ENCODE data around the gene PANK1.
"Not testable (repeated sequence)": the region's sequence is repeated elsewhere in the genome, so short reads cannot be mapped to it uniquely, and the experiment has no call there.

The PANK1 gene

DNA sequence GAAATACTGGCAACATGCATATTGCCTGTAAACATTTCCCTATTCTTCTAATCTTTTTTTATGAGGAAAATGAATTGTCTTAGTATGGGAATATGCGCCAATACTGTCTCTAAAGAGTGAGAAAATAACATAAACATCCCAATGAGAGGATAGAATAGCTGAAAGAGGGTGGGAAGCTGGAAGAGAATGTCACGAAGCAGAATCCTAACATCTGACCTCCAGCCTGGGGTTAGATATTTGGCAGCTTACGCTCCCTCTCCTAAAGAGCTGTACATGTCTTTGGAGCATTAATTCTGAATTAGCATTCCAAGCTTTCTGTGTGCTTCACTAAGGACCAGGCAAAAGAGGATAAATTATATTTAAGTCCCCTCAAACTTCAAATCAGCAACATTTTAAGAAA lies 78.0 kb downstream of the PANK1 start:
- no peak for DNase-seq (ENCODE audit: low read depth)

DNA sequence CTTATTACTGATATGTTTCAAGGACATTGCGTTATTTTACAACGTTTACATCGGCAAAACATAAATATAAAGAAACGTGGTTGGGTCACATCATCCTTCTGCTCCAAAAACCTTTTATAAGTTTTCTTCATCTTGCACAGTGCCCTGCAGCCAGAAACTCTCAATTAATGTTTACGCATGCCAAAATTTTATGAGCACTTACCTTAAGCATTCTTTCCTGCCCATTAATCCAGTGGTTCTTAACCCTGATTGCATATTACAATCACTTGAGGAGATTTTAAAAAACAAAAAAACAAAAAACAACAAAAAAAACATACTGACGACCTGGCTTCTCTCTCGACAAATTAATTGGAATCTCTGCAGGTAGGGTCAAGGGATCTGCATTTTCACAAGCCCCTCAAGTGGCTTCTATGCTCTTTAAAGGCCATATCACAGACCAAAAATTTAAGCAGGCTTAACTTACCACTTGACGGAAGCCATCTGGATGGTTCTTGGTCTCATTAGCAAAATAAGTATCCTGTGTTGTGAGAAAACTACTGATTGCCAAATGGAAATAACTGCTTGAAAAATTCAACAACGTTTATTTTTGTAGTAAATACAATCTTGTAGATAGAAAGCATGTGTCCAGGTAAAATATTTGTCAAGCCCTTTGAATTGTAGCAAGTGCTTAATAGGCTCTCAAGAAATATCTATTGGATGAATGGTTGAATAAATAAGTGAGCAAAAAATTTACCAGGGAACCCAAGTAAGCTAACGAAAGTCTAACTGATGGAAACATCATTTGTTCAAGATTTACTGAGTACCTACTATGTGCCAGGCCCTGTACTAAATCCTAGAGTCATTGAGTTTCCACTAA lies 78.7 kb downstream of the PANK1 start:
- DNase-seq (ENCODE audit: low read depth) = no peak

GRCh38 chr10:89565180-89565579 lies 79.9 kb downstream of the PANK1 start:
- no peak for DNase-seq (ENCODE audit: low read depth)

DNA sequence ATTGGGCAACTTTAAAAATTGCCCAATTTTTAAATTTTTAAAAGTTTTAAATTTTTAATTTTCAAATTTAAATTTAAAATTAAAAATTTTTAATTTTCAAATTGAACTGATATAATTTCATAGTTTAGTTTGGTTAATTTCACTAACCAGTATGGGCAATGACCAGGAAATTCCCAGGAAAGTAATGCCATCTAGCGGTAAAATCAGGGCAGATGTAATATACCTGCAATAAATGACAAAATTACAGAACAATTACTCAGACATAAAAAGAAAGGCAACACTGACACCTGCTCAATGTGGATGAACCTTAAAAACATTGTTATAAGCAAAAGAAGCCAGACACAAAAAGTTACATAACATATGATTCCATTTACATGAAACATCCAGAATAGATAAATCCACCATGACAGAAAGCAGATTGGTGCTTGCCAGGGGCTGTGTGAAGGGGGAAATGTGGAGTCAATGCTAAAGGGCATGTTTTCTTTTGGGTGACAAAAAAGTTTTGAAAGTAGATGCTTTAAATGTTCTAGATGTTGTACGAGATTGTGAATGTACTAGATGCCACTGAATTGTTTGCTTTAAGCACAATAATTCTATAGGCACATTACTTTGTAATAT lies 81.1 kb downstream of the PANK1 start:
- no peak for DNase-seq (ENCODE audit: low read depth)

- DNase-seq (ENCODE audit: low read depth) = no peak
Measured at GRCh38 chr10:89563311-89563710, 81.7 kb downstream of the PANK1 start.

DNA sequence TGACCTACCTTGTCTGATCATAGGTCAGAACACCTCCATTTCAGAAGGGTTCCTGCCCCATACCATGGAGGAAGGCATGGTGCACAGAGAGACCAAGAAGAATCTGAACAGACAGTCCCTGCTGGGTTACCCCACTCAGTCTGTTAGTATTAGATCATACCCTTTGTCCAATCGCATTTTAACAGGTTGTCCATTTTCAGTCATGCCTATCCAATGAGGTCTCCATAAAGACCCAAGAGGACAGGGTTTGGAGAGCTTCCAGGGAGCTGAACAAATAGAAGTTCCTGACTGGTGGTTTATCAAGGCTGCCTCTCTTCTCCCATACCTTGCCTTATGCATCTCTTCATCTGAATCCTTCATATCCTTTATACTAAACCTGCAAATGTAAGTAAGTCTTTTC lies 88.4 kb downstream of the PANK1 start:
- no peak for DNase-seq (ENCODE audit: low read depth)

GRCh38 chr10:89555688-89556445 lies 89.2 kb downstream of the PANK1 start:
- DNase-seq (ENCODE audit: low read depth) = no peak

DNA sequence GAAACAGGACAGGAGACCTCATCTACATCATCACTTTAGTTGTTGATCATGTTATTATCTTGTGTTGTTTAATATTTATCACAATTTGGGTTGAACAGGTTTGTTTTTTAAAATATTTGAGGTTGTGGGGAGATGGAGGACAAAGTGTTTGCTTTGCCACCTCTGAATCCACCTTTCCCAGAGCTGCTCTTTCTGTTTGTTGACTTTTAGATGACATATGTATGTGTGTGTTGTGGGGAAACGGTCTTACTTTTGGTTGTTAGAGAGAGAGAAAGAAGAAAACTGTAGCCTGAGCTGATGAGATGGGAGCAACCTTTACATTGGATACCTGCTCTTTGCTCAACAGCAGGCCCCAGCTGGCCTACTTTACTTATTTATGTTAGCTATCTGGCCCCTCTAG lies 90.6 kb downstream of the PANK1 start:
- DNase-seq (ENCODE audit: low read depth) = no peak

GRCh38 chr10:89553064-89553734 lies 91.8 kb downstream of the PANK1 start:
- DNase-seq (ENCODE audit: low read depth) = no peak

DNA sequence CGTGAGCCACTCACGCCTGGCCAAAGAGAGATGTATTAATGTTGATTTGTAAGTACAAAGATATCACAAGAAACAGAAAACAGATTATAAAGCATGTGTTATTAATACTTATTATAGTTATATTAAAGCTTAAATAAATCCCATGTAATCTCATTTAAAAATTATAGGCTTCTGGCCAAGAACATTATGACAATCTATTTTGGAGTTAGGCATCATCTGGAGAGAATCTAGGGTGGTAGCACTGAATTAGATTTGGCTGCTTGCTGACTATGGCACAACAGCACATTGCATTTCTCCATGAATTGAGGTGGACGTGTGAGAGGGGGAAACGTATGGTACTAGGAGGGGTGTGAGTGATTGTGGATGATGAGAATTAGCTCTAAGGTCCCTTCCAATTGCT lies 92.8 kb downstream of the PANK1 start:
- no peak for DNase-seq (ENCODE audit: low read depth)

DNA sequence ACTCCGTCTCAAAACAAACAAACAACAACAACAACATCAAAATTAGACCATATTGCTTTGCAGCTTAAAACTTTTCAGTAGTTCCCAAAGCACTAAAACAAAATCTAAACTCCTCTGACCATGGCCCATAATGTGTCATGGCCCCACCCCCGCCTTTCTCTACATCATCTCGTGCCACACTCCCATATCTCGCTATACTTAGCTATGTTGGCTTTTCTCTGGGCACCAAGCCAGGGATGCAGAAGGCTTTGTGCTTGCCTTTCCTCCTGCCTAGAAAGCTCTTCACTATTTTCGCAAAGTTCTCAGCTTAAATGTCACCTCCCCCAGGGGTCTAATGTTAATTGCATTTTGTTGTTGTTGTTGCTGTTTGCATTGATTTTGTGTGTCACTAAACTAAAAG lies 94.5 kb downstream of the PANK1 start:
- no peak for DNase-seq (ENCODE audit: low read depth)

GRCh38 chr10:89549510-89549909 lies 95.5 kb downstream of the PANK1 start:
- DNase-seq (ENCODE audit: low read depth) = no peak

DNA sequence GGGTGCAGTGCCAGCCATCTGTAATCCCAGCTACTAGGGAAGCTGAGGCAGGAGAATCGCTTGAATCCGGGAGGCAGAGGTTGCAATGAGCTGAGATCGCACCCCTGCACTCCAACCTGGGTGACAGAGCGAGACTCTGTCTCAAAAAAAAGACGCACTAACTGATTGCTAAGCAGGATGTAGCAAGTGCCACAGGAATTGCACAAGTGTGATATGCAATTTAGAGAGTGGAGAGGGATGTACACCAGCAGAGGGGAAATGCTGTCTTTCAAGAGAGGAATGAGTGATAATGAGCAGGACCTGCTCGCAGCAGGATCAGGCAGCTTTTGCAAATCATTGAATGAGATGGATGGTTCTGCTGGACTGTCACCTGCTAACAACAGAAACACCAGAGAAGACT lies 96.4 kb downstream of the PANK1 start:
- DNase-seq (ENCODE audit: low read depth) = no peak

DNA sequence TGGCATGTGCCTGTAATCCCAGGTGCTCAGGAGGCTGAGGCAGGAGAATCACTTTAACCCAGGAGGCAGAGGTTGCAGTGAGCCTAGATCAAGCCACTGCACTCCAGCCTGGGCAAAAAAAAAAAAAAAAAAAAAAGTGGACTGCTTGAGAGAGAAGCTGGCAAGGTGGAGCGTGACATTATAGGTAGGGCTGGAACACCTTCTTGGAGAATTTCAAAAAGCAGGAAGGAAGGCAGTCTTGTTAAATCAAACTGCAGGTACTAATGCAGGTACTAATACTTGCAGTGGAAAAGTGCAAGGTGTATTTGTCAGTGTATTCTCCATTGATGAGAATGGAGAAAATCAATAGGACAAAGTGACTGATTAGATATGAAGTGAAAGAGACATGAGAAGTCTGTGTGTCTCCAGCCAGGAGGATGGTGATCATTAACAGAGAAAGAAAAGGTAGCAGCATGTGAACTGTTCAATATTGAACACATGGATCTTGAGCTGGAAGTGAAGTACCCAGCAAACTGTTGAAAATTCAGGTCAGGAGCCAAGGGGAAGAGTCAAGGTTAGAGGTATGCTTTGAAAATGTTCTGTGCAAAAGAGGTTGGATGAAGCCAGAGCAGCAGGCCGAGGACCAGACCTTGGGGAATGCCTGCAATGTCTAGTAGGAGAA lies 97.1 kb downstream of the PANK1 start:
- no peak for DNase-seq (ENCODE audit: low read depth)

DNA sequence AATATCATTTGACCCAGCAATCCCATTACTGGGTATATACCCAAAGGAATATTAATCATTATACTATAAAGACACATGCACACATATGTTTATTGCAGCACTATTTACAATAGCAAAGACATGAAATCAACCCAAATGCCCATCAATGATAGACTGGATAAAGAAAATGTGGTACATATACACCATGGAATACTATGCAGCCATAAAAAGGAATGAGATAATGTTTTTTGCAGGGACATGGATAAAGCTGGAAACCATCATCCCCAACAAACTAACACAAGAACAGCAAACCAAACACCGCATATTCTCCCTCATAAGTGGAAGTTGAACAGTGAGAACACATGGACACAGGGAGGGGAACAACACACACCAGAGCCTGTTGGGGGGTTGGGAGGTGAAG lies 98.4 kb downstream of the PANK1 start:
- DNase-seq (ENCODE audit: low read depth) = not testable (repeated sequence)

- no peak for DNase-seq (ENCODE audit: low read depth)
Measured at GRCh38 chr10:89543841-89544240, 101.2 kb downstream of the PANK1 start.

GRCh38 chr10:89540420-89540949 lies 104.6 kb downstream of the PANK1 start:
- DNase-seq (ENCODE audit: low read depth) = no peak

DNA sequence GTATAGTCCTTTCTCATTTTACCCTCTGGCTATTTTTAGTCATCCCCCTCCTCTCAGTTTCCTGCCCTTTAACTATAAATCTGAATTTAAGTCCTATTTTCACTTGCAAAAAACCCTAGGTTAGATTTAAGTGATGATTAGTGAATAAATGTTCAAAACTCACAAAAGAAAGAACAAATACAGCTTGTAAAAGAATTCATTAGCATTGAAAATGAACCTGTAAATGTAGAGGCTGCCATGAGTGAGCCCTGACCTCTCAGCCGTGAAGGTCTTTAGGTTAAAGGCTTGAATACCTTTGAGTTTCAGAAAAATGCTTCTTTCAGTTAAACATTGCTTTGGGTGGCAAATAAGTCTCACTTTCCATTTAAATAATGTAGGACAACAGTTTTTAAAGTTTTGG lies 107.7 kb downstream of the PANK1 start:
- DNase-seq (ENCODE audit: low read depth) = no peak

- no peak for DNase-seq (ENCODE audit: low read depth)
Measured at GRCh38 chr10:89536013-89536354, 109.1 kb downstream of the PANK1 start.

DNA sequence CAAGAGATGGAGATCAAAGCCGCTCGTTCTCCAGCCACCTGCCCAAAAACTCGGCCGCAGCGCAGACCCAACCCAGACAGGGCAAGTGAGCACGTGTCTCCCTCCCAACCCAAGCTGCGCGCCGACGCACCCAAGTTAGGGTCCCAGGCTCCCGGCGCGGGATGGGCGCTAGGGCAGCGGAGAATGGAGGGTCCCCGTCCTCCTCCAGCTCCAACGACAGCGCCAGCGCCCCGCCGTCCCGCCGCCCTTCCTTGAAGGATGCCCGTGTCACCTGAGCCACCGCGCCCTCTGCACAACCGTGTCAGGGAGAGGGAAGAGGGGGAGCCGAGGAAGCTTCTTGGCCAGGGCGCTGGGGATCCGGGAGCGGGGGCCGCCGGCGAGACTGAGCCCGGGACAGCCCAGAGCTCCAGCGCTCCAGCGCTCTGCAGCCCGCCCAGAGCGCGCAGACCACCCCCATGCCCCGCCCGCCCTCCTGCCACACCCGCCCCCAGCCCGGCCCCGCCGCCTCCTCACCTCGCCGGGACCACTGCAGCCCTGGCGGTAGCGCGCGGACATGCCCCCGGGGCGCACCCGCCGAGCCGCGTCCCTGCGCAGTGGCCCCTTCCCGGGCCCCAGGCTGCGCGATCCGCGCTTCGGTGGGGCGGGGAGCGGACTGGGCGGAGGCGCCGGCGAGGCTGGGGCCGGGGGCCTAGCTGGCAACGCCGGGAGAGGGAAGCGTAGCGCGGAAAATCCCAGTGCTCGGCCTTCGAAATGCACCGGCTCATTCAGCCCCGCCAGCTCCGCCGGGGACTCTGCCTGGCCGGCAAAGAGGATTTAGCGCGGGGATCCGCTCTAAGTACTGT lies 109.7 kb downstream of the PANK1 start, which contains the start of gene SLC16A12:
Gene SLC16A12 (minus strand): TSS at position 424 of the 842 bp plus-strand sequence. CDS start 73,016 bp downstream, outside the sequence.
- no peak for DNase-seq (ENCODE audit: low read depth)

DNA sequence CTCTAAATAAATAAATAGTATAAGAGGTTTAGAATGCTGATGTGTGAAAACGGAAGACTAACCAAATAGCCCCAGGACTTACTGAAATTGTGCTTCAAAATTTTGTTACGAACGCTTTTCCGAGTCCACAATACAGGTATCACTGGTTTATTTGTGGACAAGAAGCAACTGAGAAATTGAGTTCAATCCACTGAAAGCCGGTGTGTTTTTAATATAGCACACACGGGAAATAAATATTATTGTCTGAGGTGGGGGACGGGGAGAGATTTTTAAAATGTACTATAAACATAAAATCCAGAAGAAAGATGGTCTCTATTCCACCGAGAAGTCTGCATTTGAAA lies 110.2 kb downstream of the PANK1 start:
- DNase-seq (ENCODE audit: low read depth) = no peak
